HepG2 (cell line): ENCODE measurements around the gene NME4. TPM values are rescaled to one million over a fixed set of nuclear protein-coding genes. Genes with fewer than 3 reads are reported as not detected.

Experiments
- ATAC-seq: fragments of 200-7000 bp; cut with Tn5 transposase; 3 replicates; pipeline ENCODE4 v1.9.1; 2020; ENCODE audit warnings: mild to moderate bottlenecking, moderate library complexity
- BruUV-seq: library from RNA; stranded (reverse); fragments of 400-500 nt; replicated peaks from 2 replicates; lab custom pipeline; 2021; lab: Mats Ljungman, UMichigan
- CTCF ChIA-PET: fragments of 300-600 bp; formaldehyde crosslinking; extraction: SDS; loops from one replicate; lab custom pipeline; 2021; ENCODE audit warnings: low total read pairs, inconsistent platforms, low intra/inter-chr PET ratio; lab: Yijun Ruan, JAX
- POLR2A ChIA-PET: fragments of 350-600 bp; sonication (Branson Sonifier 250); formaldehyde crosslinking; loops from one replicate; lab custom pipeline; 2020; ENCODE audit warnings: antibody characterized with exemption, inconsistent platforms; lab: Yijun Ruan, JAX
- DNase-seq: peaks from one replicate; pipeline ENCODE4 v3.0.0-alpha.2; 2015; ENCODE audit warnings: low spot score
- FAIRE-seq: peaks from 3 replicates; lab custom pipeline; 2011; peaks lifted over from hg19 to GRCh38; lab: Jason Lieb, UNC
- H2AFZ ChIP-seq: one replicate; pipeline ENCODE4 v1.6.1; 2011; ENCODE audit warnings: low read length, inconsistent platforms
- H3K27ac ChIP-seq: fragments of 300-600 bp; 3 replicates; pipeline ENCODE4 v1.8.0; 2011; ENCODE audit warnings: mixed run types, mild to moderate bottlenecking, mixed read lengths, low read length, inconsistent platforms; ENCODE audit not compliant: insufficient read depth; ENCODE audit errors: extremely low read length
- H3K27me3 ChIP-seq, 2 experiments: fragments of 200-600 bp in 1 of 2; 2 replicates in 1 of 2; 3 replicates in 1 of 2; pipeline versions ENCODE4 v1.6.0 to v1.8.0; 2011; ENCODE audit warnings: low read length in 2 of 2, mild to moderate bottlenecking in 2 of 2, moderate library complexity in 2 of 2, inconsistent platforms in 1 of 2; ENCODE audit not compliant: insufficient read depth in 2 of 2, control insufficient read depth in 1 of 2
- H3K36me3 ChIP-seq, 2 experiments: fragments of 200-600 bp in 1 of 2; replicated peaks in 1 of 2; 2 replicates in 1 of 2; 3 replicates in 1 of 2; pipeline versions ENCODE4 v1.5.1 to v1.8.0; 2011; ENCODE audit warnings: low read length in 2 of 2, inconsistent platforms in 1 of 2; ENCODE audit not compliant: insufficient read depth in 2 of 2, control insufficient read depth in 1 of 2
- H3K4me1 ChIP-seq: 2 replicates; pipeline ENCODE4 v1.5.1; 2012; ENCODE audit warnings: low read length, inconsistent platforms; ENCODE audit not compliant: insufficient read depth
- H3K4me2 ChIP-seq: 2 replicates; pipeline ENCODE4 v1.6.0; 2011; ENCODE audit warnings: low read depth, low read length, inconsistent platforms
- H3K4me3 ChIP-seq, 3 experiments: fragments of 200-600 bp in 1 of 3; sonication (generic), shearing (Covaris generic) in 1 of 3; replicated peaks in 1 of 3; 2 replicates each; pipeline ENCODE4 v1.5.1; 2011 to 2016; ENCODE audit warnings: low read length in 3 of 3, inconsistent platforms in 2 of 3, low read depth in 2 of 3, mild to moderate bottlenecking in 2 of 3, control low read depth in 1 of 3, mixed read lengths in 1 of 3; ENCODE audit not compliant: insufficient read depth in 1 of 3
- H3K79me2 ChIP-seq: one replicate; pipeline ENCODE4 v1.6.1; 2011; ENCODE audit warnings: low read length, inconsistent platforms; ENCODE audit not compliant: insufficient read depth
- H3K9ac ChIP-seq: 2 replicates; pipeline ENCODE4 v1.6.0; 2011; ENCODE audit warnings: mild to moderate bottlenecking, low read depth, low read length, inconsistent platforms; ENCODE audit not compliant: insufficient read depth
- H3K9me3 ChIP-seq: 2 replicates; pipeline ENCODE4 v1.5.1; 2012; ENCODE audit warnings: mild to moderate bottlenecking, low read length
- H4K20me1 ChIP-seq: 2 replicates; pipeline ENCODE4 v1.6.0; 2011; ENCODE audit warnings: inconsistent platforms, mild to moderate bottlenecking, low read length, moderate library complexity; ENCODE audit not compliant: insufficient read depth
- DMAP1 ChIP-seq: IDR thresholded peaks from 2 replicates; pipeline ENCODE4 v1.6.1; 2016
- HOXD1 ChIP-seq: sonication (generic); formaldehyde crosslinking; IDR thresholded peaks from 2 replicates; pipeline ENCODE4 v1.5.0; 2020; ENCODE audit warnings: missing genetic modification reagents
- JUNB ChIP-seq: sonication (generic); formaldehyde crosslinking; IDR thresholded peaks from 2 replicates; pipeline ENCODE4 v1.8.0; 2022; ENCODE audit warnings: missing genetic modification reagents, mild to moderate bottlenecking, borderline replicate concordance
- NFATC3 ChIP-seq: sonication (generic); formaldehyde crosslinking; IDR thresholded peaks from 2 replicates; pipeline ENCODE4 v1.5.1; 2020; ENCODE audit warnings: mild to moderate bottlenecking, missing genetic modification reagents
- NKX3-1 ChIP-seq: sonication (generic); formaldehyde crosslinking; IDR thresholded peaks from 2 replicates; pipeline ENCODE4 v1.5.0; 2020; ENCODE audit warnings: missing genetic modification reagents
- PBX3 ChIP-seq: sonication (generic); formaldehyde crosslinking; IDR thresholded peaks from 2 replicates; pipeline ENCODE4 v1.8.1; 2023; ENCODE audit warnings: missing genetic modification reagents, inconsistent platforms, borderline replicate concordance
- RCOR2 ChIP-seq: IDR thresholded peaks from 2 replicates; pipeline ENCODE4 v1.6.1; 2016; ENCODE audit warnings: missing biosample characterization, missing genetic modification reagents
- RELA ChIP-seq: sonication (generic); formaldehyde crosslinking; IDR thresholded peaks from 2 replicates; pipeline ENCODE4 v1.4.0; 2020; ENCODE audit warnings: missing genetic modification reagents
- REST ChIP-seq, 2 experiments: IDR thresholded peaks; 2 replicates each; pipeline ENCODE4 v1.6.1; 2011 to 2012; ENCODE audit warnings: low read length in 2 of 2, borderline replicate concordance in 1 of 2, low read depth in 1 of 2, mild to moderate bottlenecking in 1 of 2, moderate library complexity in 1 of 2
- SMAD9 ChIP-seq: sonication (generic); formaldehyde crosslinking; IDR thresholded peaks from 2 replicates; pipeline ENCODE4 v1.5.1; 2020; ENCODE audit warnings: mild to moderate bottlenecking, missing genetic modification reagents
- TMF1 ChIP-seq: sonication (generic); formaldehyde crosslinking; IDR thresholded peaks from 2 replicates; pipeline ENCODE4 v1.8.1; 2022; ENCODE audit warnings: low read depth, missing genetic modification reagents
- ZBTB7A ChIP-seq: sonication (generic); formaldehyde crosslinking; IDR thresholded peaks from 2 replicates; pipeline ENCODE4 v1.8.0; 2022; ENCODE audit warnings: mild to moderate bottlenecking, missing genetic modification reagents
- ZFP82 ChIP-seq: sonication (generic); formaldehyde crosslinking; IDR thresholded peaks from 2 replicates; pipeline ENCODE4 v1.5.1; 2020; ENCODE audit warnings: mild to moderate bottlenecking, missing genetic modification reagents, borderline replicate concordance
- ZNF18 ChIP-seq: sonication (generic); formaldehyde crosslinking; IDR thresholded peaks from 2 replicates; pipeline ENCODE4 v1.8.0; 2022; ENCODE audit warnings: mild to moderate bottlenecking, missing genetic modification reagents; ENCODE audit not compliant: insufficient replicate concordance
- ZNF274 ChIP-seq: sonication (generic); formaldehyde crosslinking; IDR thresholded peaks from 2 replicates; pipeline ENCODE4 v1.5.1; 2020; ENCODE audit warnings: mild to moderate bottlenecking, missing genetic modification reagents
- ZNF619 ChIP-seq: sonication (generic); formaldehyde crosslinking; IDR thresholded peaks from 2 replicates; pipeline ENCODE4 v1.4.0; 2020; ENCODE audit warnings: mild to moderate bottlenecking, missing genetic modification reagents
- ZNF740 ChIP-seq: sonication (generic); formaldehyde crosslinking; IDR thresholded peaks from 2 replicates; pipeline ENCODE4 v1.4.0; 2020; ENCODE audit warnings: missing genetic modification reagents
- ZSCAN21 ChIP-seq: sonication (generic); formaldehyde crosslinking; IDR thresholded peaks from 2 replicates; pipeline ENCODE4 v1.8.0; 2022; ENCODE audit warnings: mild to moderate bottlenecking, missing genetic modification reagents, moderate library complexity, borderline replicate concordance
- WGBS: methylation state at CpG from one replicate; pipeline ENCODE4 v1.1.6; 2017; ENCODE audit warnings: low lambda C conversion rate; 5-methylcytosine and 5-hydroxymethylcytosine counted together
- in situ Hi-C: cut with HindIII; loops from 2 replicates; pipeline ENCODE4 v1.10.0; 2017; ENCODE audit warnings: low pct_unique_long_range_greater_than_20kb; ENCODE audit not compliant: extremely low pct_ligation_motif_present
- intact Hi-C: fragments of 100-400 bp; cut with micrococcal nuclease; formaldehyde crosslinking; loops from one replicate; pipeline ENCODE4 v1.10.0; 2022; ENCODE audit not compliant: unreplicated experiment
- polyA plus RNA-seq, 8 experiments: library from polyadenylated mRNA; depleted of rRNA in 3 of 8; stranded (reverse) in 7 of 8; unstranded in 1 of 8; fragments of >200 nt; fragmentation: Illumina TruSeq in 4 of 8; extraction: Trizol in 4 of 8; gene quantifications; 2 replicates each; pipeline versions ENCODE4 v1.2.1 to v1.2.3, GENCODE V29; 2011 to 2016; ENCODE audit warnings: low read depth in 4 of 8, missing spikeins in 1 of 8, mixed read lengths in 1 of 8; ENCODE audit not compliant: insufficient read depth in 1 of 8
- total RNA-seq, 5 experiments: library from RNA; depleted of rRNA; stranded (reverse); fragments of >200 nt; fragmentation: Illumina TruSeq; extraction: Trizol; gene quantifications; 2 replicates each; pipeline ENCODE4 v1.2.3, GENCODE V29; 2016; ENCODE audit warnings: low read depth in 1 of 5

NME4 gene
- total and polyA plus RNA-seq, 2 of the 13 experiments (the other 11 are each of a cell fraction or from before 2014, with no cell fraction given) = 121 to 263 TPM

GRCh38 chr16:430904-431303 lies 33.9 kb downstream of the NME4 start:
- ATAC-seq = no peak
- ChIA-PET POLR2A (no interaction called here), CTCF (no interaction called here)
- H3K36me3 ChIP-seq = peaks cover 0 to 4% of the 10 kb centered on the region in 2 experiments; a peak in 1 of 5 replicates
- intact Hi-C loops = no loop called here
- BruUV-seq = no TSS peak
- H2AFZ ChIP-seq = no peak overlapping the region
- H3K27me3 ChIP-seq = no peaks in the 10 kb centered on the region; a peak in 1 of 5 replicates
- no peak overlapping the region for H3K9ac ChIP-seq
- H3K27ac ChIP-seq = no peak overlapping the region
- peaks cover 43% of the 10 kb centered on the region for H3K4me1 ChIP-seq
- TF ChIP-seq DMAP1 (CRISPR knock-in tag) = no peak
- TF ChIP-seq ZNF619 (CRISPR knock-in tag) = no peak
- TF ChIP-seq SMAD9 = no peak
- TF ChIP-seq HOXD1 (CRISPR knock-in tag) = no peak
- no peak for TF ChIP-seq ZNF274 (CRISPR knock-in tag)
- no peak for TF ChIP-seq ZNF18 (CRISPR knock-in tag)
- TF ChIP-seq ZNF740 (CRISPR knock-in tag) = no peak
- no peak for TF ChIP-seq RCOR2 (CRISPR knock-in tag)
- TF ChIP-seq JUNB (CRISPR knock-in tag) = no peak
- TF ChIP-seq RELA (CRISPR knock-in tag) = no peak
- no peak for TF ChIP-seq TMF1 (CRISPR knock-in tag)
- no peak for TF ChIP-seq PBX3 (CRISPR knock-in tag)
- TF ChIP-seq ZFP82 = no peak
- no peak for TF ChIP-seq ZSCAN21
- no peak for TF ChIP-seq ZBTB7A (CRISPR knock-in tag)
- no peak for TF ChIP-seq NKX3-1 (CRISPR knock-in tag)
- no peak for TF ChIP-seq REST (IDR thresholded peaks at IDR 0.05; ENCODE audit: borderline replicate concordance in 1 of 2, low read depth in 1 of 2, low read length in 2 of 2)
- TF ChIP-seq NFATC3 (CRISPR knock-in tag) = no peak
- TF ChIP-seq, all 625 proteins: peak for 0
- H3K4me2 ChIP-seq = no peak overlapping the region
- FAIRE-seq = no peak
- H3K9me3 ChIP-seq = no peaks in the 10 kb centered on the region
- H3K79me2 ChIP-seq = peaks cover 52% of the 10 kb centered on the region
- peaks cover 16% of the 10 kb centered on the region for H4K20me1 ChIP-seq
- 97% methylated on average over 7 of the region's 7 CpGs for WGBS
- DNase-seq = no peak
- no peak overlapping the region for H3K4me3 ChIP-seq
- in situ Hi-C loops = no loop called here
